HG03460 (cell line): Measurements from ENCODE around the gene HK3.

Experiments used
- ATAC-seq: cut with Tn5 transposase; IDR thresholded peaks from one replicate; pipeline ENCODE4 v1.9.1; 2021; ENCODE audit not compliant: unreplicated experiment

HK3 gene

GRCh38 chr5:176899296-176899891, at the start of gene HK3:
HK3 (minus strand) TSS chr5:176899346; CDS start chr5:176896159, 3,187 bp downstream.
- ATAC-seq: no peak

- ATAC-seq: no peak
Measured at GRCh38 chr5:176948458-176948857, 49.3 kb upstream of the HK3 start.

- no peak for ATAC-seq
Measured at GRCh38 chr5:176947847-176948246, 48.7 kb upstream of the HK3 start.

- ATAC-seq: no peak
Measured at GRCh38 chr5:176944268-176944667, 45.1 kb upstream of the HK3 start.

- no peak for ATAC-seq
Measured at GRCh38 chr5:176943816-176944215, 44.7 kb upstream of the HK3 start.

- no peak for ATAC-seq
Measured at GRCh38 chr5:176941951-176942350, 42.8 kb upstream of the HK3 start.

GRCh38 chr5:176938472-176938871, 39.3 kb upstream of the HK3 start:
- ATAC-seq: no peak

GRCh38 chr5:176935017-176935416, 35.9 kb upstream of the HK3 start:
- ATAC-seq: no peak

- ATAC-seq: no peak
Measured at GRCh38 chr5:176934309-176934930, 35.3 kb upstream of the HK3 start.

- ATAC-seq: no peak
Measured at GRCh38 chr5:176929654-176930053, 30.5 kb upstream of the HK3 start.

GRCh38 chr5:176927562-176927961, 28.4 kb upstream of the HK3 start:
- ATAC-seq: no peak

GRCh38 chr5:176922817-176923216, 23.7 kb upstream of the HK3 start:
- ATAC-seq: no peak

GRCh38 chr5:176921714-176922113, 22.6 kb upstream of the HK3 start:
- no peak for ATAC-seq

- ATAC-seq: no peak
Measured at GRCh38 chr5:176918613-176919012, 19.5 kb upstream of the HK3 start.

GRCh38 chr5:176916337-176916736, 17.2 kb upstream of the HK3 start:
- no peak for ATAC-seq

- ATAC-seq: no peak
Measured at GRCh38 chr5:176915906-176916305, 16.8 kb upstream of the HK3 start.

GRCh38 chr5:176912115-176912514, 13.0 kb upstream of the HK3 start:
- no peak for ATAC-seq

GRCh38 chr5:176908675-176909368, 9.7 kb upstream of the HK3 start:
- no peak for ATAC-seq

- no peak for ATAC-seq
Measured at GRCh38 chr5:176906796-176907195, 7.7 kb upstream of the HK3 start.

GRCh38 chr5:176906126-176906525, 7.0 kb upstream of the HK3 start:
- ATAC-seq: no peak

- ATAC-seq: no peak
Measured at GRCh38 chr5:176904276-176904675, 5.1 kb upstream of the HK3 start.

GRCh38 chr5:176902911-176903664, 3.9 kb upstream of the HK3 start:
- no peak for ATAC-seq
